ENCODE results near the gene ZNF639. TPM values are rescaled to one million over a fixed set of nuclear protein-coding genes. Genes with fewer than 3 reads are reported as not detected.

Gene ZNF639
- total and polyA plus RNA-seq, 9 donors: 32.1 to 47.6 (median 36.9) TPM

DNA sequence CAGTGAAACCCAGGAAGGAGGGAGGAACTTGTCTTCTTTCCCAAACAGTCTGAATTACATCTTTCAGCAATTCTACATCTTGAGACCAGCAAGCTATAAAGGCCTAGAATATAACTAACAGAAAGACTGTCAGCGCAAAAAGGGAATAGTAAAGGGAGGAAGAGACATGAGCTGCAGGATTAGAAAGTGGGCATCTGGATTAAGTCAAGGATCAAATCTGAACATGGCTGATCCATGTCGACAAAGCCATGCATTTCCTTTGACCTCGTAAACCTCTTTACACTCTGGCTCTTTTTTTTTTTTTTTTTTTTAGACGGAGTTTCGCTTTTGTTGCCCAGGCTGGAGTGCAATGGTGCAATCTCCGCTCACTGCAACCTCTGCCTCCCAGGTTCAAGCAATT, 36.5 kb upstream of the ZNF639 start:
- peaks cover 2% of the 10 kb centered on the region for H3K27me3 ChIP-seq (ENCODE audit: control insufficient read depth, insufficient read depth, low read length)
- H3K36me3 ChIP-seq (ENCODE audit: control insufficient read depth, insufficient read depth, low read length): no peaks in the 10 kb centered on the region
- H3K4me1 ChIP-seq (ENCODE audit: control insufficient read depth, insufficient read depth, low read length): no peaks in the 10 kb centered on the region
- H3K27ac ChIP-seq (ENCODE audit: low read length): no peak overlapping the region
- H3K9me3 ChIP-seq (replicated peaks; ENCODE audit: control insufficient read depth, low read depth, low read length): no peaks in the 10 kb centered on the region
- WGBS (ENCODE audit: insufficient coverage): 26% methylated on average over 4 of the region's 6 CpGs
- DNase-seq: no peak
- no peak overlapping the region for H3K4me3 ChIP-seq (ENCODE audit: low read length)

DNA sequence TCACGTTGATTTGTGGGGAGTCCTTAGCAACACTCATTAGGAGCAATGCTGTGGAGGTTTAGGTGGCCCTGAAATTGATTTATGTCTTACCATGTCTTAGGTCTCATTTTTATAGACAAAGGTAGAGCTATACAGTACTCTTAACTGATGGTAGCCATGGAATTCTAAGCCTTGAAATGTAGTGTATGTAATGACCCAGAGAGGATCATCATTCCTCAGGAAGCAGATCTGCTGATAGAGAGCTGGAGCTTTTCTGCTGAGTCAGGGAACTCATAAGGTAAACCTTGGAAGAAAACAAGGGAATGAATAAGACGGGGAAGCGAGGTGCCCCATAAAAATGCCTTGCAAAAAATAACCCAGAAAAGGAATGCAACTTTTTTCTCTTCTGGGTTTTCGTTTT, 34.0 kb upstream of the ZNF639 start:
- H3K27me3 ChIP-seq (ENCODE audit: control insufficient read depth, insufficient read depth, low read length): no peaks in the 10 kb centered on the region
- no peaks in the 10 kb centered on the region for H3K36me3 ChIP-seq (ENCODE audit: control insufficient read depth, insufficient read depth, low read length)
- H3K4me1 ChIP-seq (ENCODE audit: control insufficient read depth, insufficient read depth, low read length): no peaks in the 10 kb centered on the region
- H3K4me3 ChIP-seq (ENCODE audit: low read length): no peak overlapping the region
- no peak overlapping the region for H3K27ac ChIP-seq (ENCODE audit: low read length)
- H3K9me3 ChIP-seq (replicated peaks; ENCODE audit: control insufficient read depth, low read depth, low read length): no peaks in the 10 kb centered on the region
- no peak for DNase-seq
- WGBS (ENCODE audit: insufficient coverage): no CpG with 5 or more reads among the region's 4 CpGs

GRCh38 chr3:179289295-179289694, 33.5 kb upstream of the ZNF639 start:
- DNase-seq: no peak
- Histone ChIP-seq H3K27me3 (ENCODE audit: control insufficient read depth, insufficient read depth, low read length) (no peaks in the 10 kb centered on the region), H3K4me3 (ENCODE audit: low read length) (no peak overlapping the region), H3K36me3 (ENCODE audit: control insufficient read depth, insufficient read depth, low read length) (no peaks in the 10 kb centered on the region), H3K4me1 (ENCODE audit: control insufficient read depth, insufficient read depth, low read length) (no peaks in the 10 kb centered on the region), H3K27ac (ENCODE audit: low read length) (no peak overlapping the region), H3K9me3 (replicated peaks; ENCODE audit: control insufficient read depth, low read depth, low read length) (no peaks in the 10 kb centered on the region)
- 65% methylated on average over 2 of the region's 3 CpGs for WGBS (ENCODE audit: insufficient coverage)

- Histone ChIP-seq H3K9me3 (replicated peaks; ENCODE audit: control insufficient read depth, low read depth, low read length) (no peaks in the 10 kb centered on the region), H3K4me3 (ENCODE audit: low read length) (no peak overlapping the region), H3K36me3 (ENCODE audit: control insufficient read depth, insufficient read depth, low read length) (no peaks in the 10 kb centered on the region), H3K27ac (ENCODE audit: low read length) (no peak overlapping the region), H3K27me3 (ENCODE audit: control insufficient read depth, insufficient read depth, low read length) (no peaks in the 10 kb centered on the region), H3K4me1 (ENCODE audit: control insufficient read depth, insufficient read depth, low read length) (no peaks in the 10 kb centered on the region)
- DNase-seq: no peak
- no CpG with 5 or more reads among the region's 2 CpGs for WGBS (ENCODE audit: insufficient coverage)
These were observed 30.4 kb upstream of the ZNF639 start for GRCh38 chr3:179292450-179292849.

GRCh38 chr3:179297971-179298725, 24.7 kb upstream of the ZNF639 start:
- no peaks in the 10 kb centered on the region for H3K27me3 ChIP-seq (ENCODE audit: control insufficient read depth, insufficient read depth, low read length)
- no peaks in the 10 kb centered on the region for H3K4me1 ChIP-seq (ENCODE audit: control insufficient read depth, insufficient read depth, low read length)
- 80% methylated on average over 2 of the region's 5 CpGs for WGBS (ENCODE audit: insufficient coverage)
- H3K36me3 ChIP-seq (ENCODE audit: control insufficient read depth, insufficient read depth, low read length): no peaks in the 10 kb centered on the region
- no peak overlapping the region for H3K4me3 ChIP-seq (ENCODE audit: low read length)
- no peak for DNase-seq
- H3K9me3 ChIP-seq (replicated peaks; ENCODE audit: control insufficient read depth, low read depth, low read length): no peaks in the 10 kb centered on the region
- no peak overlapping the region for H3K27ac ChIP-seq (ENCODE audit: low read length)

DNA sequence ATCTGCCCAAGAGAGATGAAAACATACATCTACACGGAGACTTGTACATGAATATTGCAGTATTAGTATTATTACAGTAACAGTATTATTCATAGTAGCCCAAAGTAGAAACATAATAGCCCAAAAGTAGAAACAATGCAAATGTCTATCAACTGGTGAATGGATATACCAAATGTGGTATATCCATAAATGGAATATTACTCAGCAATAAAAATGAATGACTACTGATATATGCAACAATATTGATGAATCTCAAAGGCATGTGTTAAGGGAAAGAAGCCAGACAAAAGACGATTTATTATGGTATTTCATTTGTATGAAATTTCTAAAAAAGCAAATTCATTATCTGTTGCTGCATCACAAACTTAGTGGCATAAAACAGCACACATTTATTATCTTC, 23.5 kb upstream of the ZNF639 start:
- Histone ChIP-seq H3K36me3 (ENCODE audit: control insufficient read depth, insufficient read depth, low read length) (no peaks in the 10 kb centered on the region), H3K4me3 (ENCODE audit: low read length) (no peak overlapping the region), H3K27me3 (ENCODE audit: control insufficient read depth, insufficient read depth, low read length) (no peaks in the 10 kb centered on the region), H3K4me1 (ENCODE audit: control insufficient read depth, insufficient read depth, low read length) (no peaks in the 10 kb centered on the region), H3K9me3 (replicated peaks; ENCODE audit: control insufficient read depth, low read depth, low read length) (no peaks in the 10 kb centered on the region), H3K27ac (ENCODE audit: low read length) (no peak overlapping the region)
- no CpG with 5 or more reads among the region's 2 CpGs for WGBS (ENCODE audit: insufficient coverage)
- DNase-seq: no peak

DNA sequence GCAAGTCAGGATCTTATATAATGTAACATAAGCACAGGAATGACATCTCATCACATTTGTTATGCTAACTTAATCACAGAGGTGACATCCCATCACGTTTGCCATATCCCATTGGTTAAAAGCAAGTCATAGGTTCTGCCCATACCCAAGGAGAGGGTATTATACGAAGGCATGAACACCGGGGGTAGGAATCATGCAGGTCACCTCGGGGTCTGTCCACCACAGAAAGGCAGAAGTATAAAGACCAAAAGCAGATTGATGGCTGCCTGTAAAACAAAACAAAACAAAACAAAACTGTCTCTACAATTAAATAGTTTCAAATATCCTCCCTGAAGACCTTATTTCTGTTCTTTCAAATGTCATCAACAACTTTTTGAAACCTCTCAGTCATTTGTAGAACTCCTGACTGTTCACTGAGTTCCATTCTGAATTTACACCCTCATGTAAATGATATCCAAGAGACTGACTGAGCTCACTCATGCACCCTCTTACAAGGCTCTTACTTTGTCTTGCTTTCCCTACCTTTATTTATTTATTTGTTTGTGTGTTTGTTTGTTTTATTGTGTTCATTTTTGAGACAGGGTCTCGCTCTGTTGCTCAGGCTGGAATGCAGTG, 22.7 kb upstream of the ZNF639 start:
- WGBS (ENCODE audit: insufficient coverage): 86% methylated on average over 4 of the region's 5 CpGs
- no peak overlapping the region for H3K27ac ChIP-seq (ENCODE audit: low read length)
- H3K36me3 ChIP-seq (ENCODE audit: control insufficient read depth, insufficient read depth, low read length): no peaks in the 10 kb centered on the region
- H3K27me3 ChIP-seq (ENCODE audit: control insufficient read depth, insufficient read depth, low read length): no peaks in the 10 kb centered on the region
- no peak overlapping the region for H3K4me3 ChIP-seq (ENCODE audit: low read length)
- H3K4me1 ChIP-seq (ENCODE audit: control insufficient read depth, insufficient read depth, low read length): no peaks in the 10 kb centered on the region
- DNase-seq: no peak
- H3K9me3 ChIP-seq (replicated peaks; ENCODE audit: control insufficient read depth, low read depth, low read length): no peaks in the 10 kb centered on the region

DNA sequence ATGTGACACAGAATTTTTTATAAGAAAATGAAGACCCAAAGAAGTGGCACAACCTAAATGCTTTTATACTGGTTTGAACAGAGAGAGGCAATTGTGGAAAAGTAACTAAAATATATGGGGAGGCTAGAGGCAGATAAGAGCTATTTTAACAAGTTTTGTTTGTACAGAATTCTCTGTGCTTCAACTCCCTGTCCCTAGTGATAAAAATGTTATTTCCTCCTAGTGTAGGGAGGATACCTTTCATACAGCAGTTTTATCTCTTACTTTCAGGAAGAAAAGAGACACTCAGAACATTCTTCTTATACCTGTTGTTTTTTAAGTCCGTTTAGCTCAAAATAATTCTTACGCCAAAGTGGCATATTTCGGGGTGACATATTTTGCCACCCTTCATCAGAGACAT, 21.2 kb upstream of the ZNF639 start:
- no peak overlapping the region for H3K4me3 ChIP-seq (ENCODE audit: low read length)

GRCh38 chr3:179302111-179302510, 20.7 kb upstream of the ZNF639 start:
- H3K4me3 ChIP-seq (ENCODE audit: low read length): no peak overlapping the region
- H3K27ac ChIP-seq (ENCODE audit: low read length): no peak overlapping the region
- DNase-seq: no peak
- no peaks in the 10 kb centered on the region for H3K9me3 ChIP-seq (replicated peaks; ENCODE audit: control insufficient read depth, low read depth, low read length)
- H3K36me3 ChIP-seq (ENCODE audit: control insufficient read depth, insufficient read depth, low read length): no peaks in the 10 kb centered on the region
- no peaks in the 10 kb centered on the region for H3K27me3 ChIP-seq (ENCODE audit: control insufficient read depth, insufficient read depth, low read length)
- H3K4me1 ChIP-seq (ENCODE audit: control insufficient read depth, insufficient read depth, low read length): no peaks in the 10 kb centered on the region
- WGBS (ENCODE audit: insufficient coverage): no CpG with 5 or more reads among the region's 7 CpGs

More for the DNA sequence above, 21.2 kb upstream of the ZNF639 start:
- H3K4me1 ChIP-seq (ENCODE audit: control insufficient read depth, insufficient read depth, low read length): no peaks in the 10 kb centered on the region
- DNase-seq: no peak
- H3K27me3 ChIP-seq (ENCODE audit: control insufficient read depth, insufficient read depth, low read length): no peaks in the 10 kb centered on the region
- H3K36me3 ChIP-seq (ENCODE audit: control insufficient read depth, insufficient read depth, low read length): no peaks in the 10 kb centered on the region
- no peak overlapping the region for H3K27ac ChIP-seq (ENCODE audit: low read length)
- H3K9me3 ChIP-seq (replicated peaks; ENCODE audit: control insufficient read depth, low read depth, low read length): no peaks in the 10 kb centered on the region
- no CpG with 5 or more reads among the region's 3 CpGs for WGBS (ENCODE audit: insufficient coverage)

DNA sequence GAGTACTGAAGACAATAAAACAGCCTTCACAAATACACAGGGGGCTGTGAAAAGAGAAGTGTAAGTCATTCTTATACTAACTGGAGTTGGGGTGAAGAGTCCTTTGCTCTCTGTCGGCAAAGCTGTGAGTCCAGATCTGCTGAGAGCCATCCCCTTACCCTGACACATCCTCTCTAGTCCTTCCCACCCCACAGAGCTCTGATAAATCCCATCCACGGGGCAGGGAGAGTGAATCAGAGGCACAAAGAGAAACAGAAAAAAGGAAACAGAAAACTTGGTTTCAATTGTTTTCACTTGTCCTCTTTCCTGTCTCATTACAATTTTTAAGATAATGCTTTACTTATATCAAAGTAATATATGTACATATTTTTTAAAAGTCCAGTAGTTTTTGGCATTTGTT, 18.2 kb upstream of the ZNF639 start:
- no peaks in the 10 kb centered on the region for H3K4me1 ChIP-seq (ENCODE audit: control insufficient read depth, insufficient read depth, low read length)
- no CpG with 5 or more reads among the region's 2 CpGs for WGBS (ENCODE audit: insufficient coverage)
- no peaks in the 10 kb centered on the region for H3K9me3 ChIP-seq (replicated peaks; ENCODE audit: control insufficient read depth, low read depth, low read length)
- no peak overlapping the region for H3K27ac ChIP-seq (ENCODE audit: low read length)
- H3K4me3 ChIP-seq (ENCODE audit: low read length): no peak overlapping the region
- DNase-seq: no peak
- H3K36me3 ChIP-seq (ENCODE audit: control insufficient read depth, insufficient read depth, low read length): no peaks in the 10 kb centered on the region
- H3K27me3 ChIP-seq (ENCODE audit: control insufficient read depth, insufficient read depth, low read length): no peaks in the 10 kb centered on the region

All from muscle of leg (tissue), 11 donors.